ENCODE measurements around the gene CTSA.
A peak's percentile ranks its signal among the peaks of the same experiment; 100 is the strongest.

GRCh38 chr20:45910670-45911485 is 19.7 kb downstream of the CTSA start:
- peak in 1 of 3 donors; percentile 28 for TF ChIP-seq CTCF (IDR thresholded peaks at IDR 0.05)
- TF ChIP-seq EP300 (IDR thresholded peaks at IDR 0.05), result peak; percentile 41
- peak; percentile 86 for TF ChIP-seq POLR2A (IDR thresholded peaks at IDR 0.05)

Measured in ovary (tissue), 3 donors.